HG03457 (cell line): ENCODE measurements around the gene UQCC2.

Source experiments
- ATAC-seq: cut with Tn5 transposase; IDR thresholded peaks from one replicate; pipeline ENCODE4 v1.9.1; 2021; ENCODE audit warnings: moderate number of reproducible peaks; ENCODE audit not compliant: unreplicated experiment

The UQCC2 gene

GRCh38 chr6:33659986-33660385 lies 51.5 kb downstream of the UQCC2 start:
- no peak for ATAC-seq

GRCh38 chr6:33658982-33659689 lies 52.4 kb downstream of the UQCC2 start:
- no peak for ATAC-seq

- no peak for ATAC-seq
These were observed 54.7 kb downstream of the UQCC2 start for GRCh38 chr6:33656844-33657243.

- no peak for ATAC-seq
These were observed 56.5 kb downstream of the UQCC2 start for GRCh38 chr6:33654831-33655554.

- ATAC-seq: no peak
These were observed 59.5 kb downstream of the UQCC2 start for GRCh38 chr6:33652002-33652401.

GRCh38 chr6:33651403-33651802 lies 60.1 kb downstream of the UQCC2 start:
- no peak for ATAC-seq
